Trophoblast cell (in vitro differentiated cells and primary cell): ENCODE data around the gene YPEL5.
"Not testable (repeated sequence)": the region's sequence is repeated elsewhere in the genome, so short reads cannot be mapped to it uniquely, and the experiment has no call there.

ENCODE experiments used
- DNase-seq, 2 donors: peaks; one replicate each; pipeline ENCODE4 v3.0.0-alpha.2; 2016
- H2AFZ ChIP-seq: 2 replicates; pipeline ENCODE4 v1.6.1; 2013; ENCODE audit warnings: low read length, moderate library complexity, mild to moderate bottlenecking; ENCODE audit not compliant: insufficient read depth, poor library complexity
- H2AK5ac ChIP-seq: 2 replicates; pipeline ENCODE4 v1.6.1; 2013; ENCODE audit warnings: mild to moderate bottlenecking, low read length
- H2BK120ac ChIP-seq: 2 replicates; pipeline ENCODE4 v1.6.1; 2013; ENCODE audit warnings: low read length, mild to moderate bottlenecking, moderate library complexity; ENCODE audit not compliant: insufficient read depth, poor library complexity
- H2BK12ac ChIP-seq: 2 replicates; pipeline ENCODE4 v1.6.1; 2013; ENCODE audit warnings: mild to moderate bottlenecking, low read length, moderate library complexity
- H2BK5ac ChIP-seq: 2 replicates; pipeline ENCODE4 v1.6.1; 2013; ENCODE audit warnings: low read length, low read depth, moderate library complexity, mild to moderate bottlenecking; ENCODE audit not compliant: poor library complexity
- H3K14ac ChIP-seq: 2 replicates; pipeline ENCODE4 v1.6.1; 2013; ENCODE audit warnings: mild to moderate bottlenecking, low read length
- H3K18ac ChIP-seq: 2 replicates; pipeline ENCODE4 v1.6.1; 2013; ENCODE audit warnings: mild to moderate bottlenecking, low read length
- H3K23ac ChIP-seq: 2 replicates; pipeline ENCODE4 v1.6.1; 2013; ENCODE audit warnings: low read length
- H3K27ac ChIP-seq: 2 replicates; pipeline ENCODE4 v1.5.1; 2013; ENCODE audit warnings: low read depth, mild to moderate bottlenecking, inconsistent platforms, low read length, moderate library complexity
- H3K27me3 ChIP-seq: 2 replicates; pipeline ENCODE4 v1.6.1; 2013; ENCODE audit warnings: inconsistent platforms, mild to moderate bottlenecking, low read length, moderate library complexity; ENCODE audit not compliant: insufficient read depth
- H3K36me3 ChIP-seq, 2 experiments: 1 replicate in 1 of 2; 2 replicates in 1 of 2; pipeline ENCODE4 v1.6.1; 2013; ENCODE audit warnings: low read length in 2 of 2, mild to moderate bottlenecking in 2 of 2, moderate library complexity in 1 of 2; ENCODE audit not compliant: insufficient read depth in 2 of 2, control insufficient read depth in 1 of 2
- H3K4ac ChIP-seq: 2 replicates; pipeline ENCODE4 v1.6.1; 2013; ENCODE audit warnings: low read depth, mild to moderate bottlenecking, low read length, moderate library complexity
- H3K4me1 ChIP-seq, 2 experiments: 1 replicate in 1 of 2; 2 replicates in 1 of 2; pipeline ENCODE4 v1.6.1; 2013; ENCODE audit warnings: low read length in 2 of 2, mild to moderate bottlenecking in 2 of 2, moderate library complexity in 1 of 2; ENCODE audit not compliant: insufficient read depth in 2 of 2, control insufficient read depth in 1 of 2
- H3K4me2 ChIP-seq: 2 replicates; pipeline ENCODE4 v1.6.1; 2013; ENCODE audit warnings: inconsistent platforms, mild to moderate bottlenecking, low read length, moderate library complexity
- H3K4me3 ChIP-seq: 2 replicates; pipeline ENCODE4 v1.5.1; 2013; ENCODE audit warnings: mild to moderate bottlenecking, low read depth, low read length, inconsistent platforms
- H3K79me1 ChIP-seq: one replicate; pipeline ENCODE4 v1.6.1; 2013; ENCODE audit warnings: low read length
- H3K79me2 ChIP-seq: 2 replicates; pipeline ENCODE4 v1.6.1; 2013; ENCODE audit warnings: low read length, mild to moderate bottlenecking; ENCODE audit not compliant: control insufficient read depth, insufficient read depth, poor library complexity
- H3K9ac ChIP-seq: 2 replicates; pipeline ENCODE4 v1.6.1; 2013; ENCODE audit warnings: mild to moderate bottlenecking, low read length
- H3K9me3 ChIP-seq: 2 replicates; pipeline ENCODE4 v1.6.1; 2013; ENCODE audit warnings: low read depth, mild to moderate bottlenecking, control low read depth, inconsistent platforms, low read length; ENCODE audit not compliant: insufficient read depth
- H4K12ac ChIP-seq: 2 replicates; pipeline ENCODE4 v1.6.1; 2013; ENCODE audit warnings: low read depth, mild to moderate bottlenecking, low read length, moderate library complexity
- H4K8ac ChIP-seq: 2 replicates; pipeline ENCODE4 v1.6.1; 2013; ENCODE audit warnings: low read depth, mild to moderate bottlenecking, low read length, moderate library complexity
- H4K91ac ChIP-seq: one replicate; pipeline ENCODE4 v1.6.1; 2013; ENCODE audit warnings: low read depth, mild to moderate bottlenecking, low read length, moderate library complexity
- WGBS: extraction: QIAGEN DNeasy Blood & Tissue Kit; methylation state at CpG from one replicate; pipeline ENCODE4 v1.1.7; 2013; ENCODE audit warnings: missing lambda C conversion rate; ENCODE audit not compliant: insufficient read length, insufficient coverage; ENCODE audit errors: extremely low coverage; 5-methylcytosine and 5-hydroxymethylcytosine counted together

Gene YPEL5

DNA sequence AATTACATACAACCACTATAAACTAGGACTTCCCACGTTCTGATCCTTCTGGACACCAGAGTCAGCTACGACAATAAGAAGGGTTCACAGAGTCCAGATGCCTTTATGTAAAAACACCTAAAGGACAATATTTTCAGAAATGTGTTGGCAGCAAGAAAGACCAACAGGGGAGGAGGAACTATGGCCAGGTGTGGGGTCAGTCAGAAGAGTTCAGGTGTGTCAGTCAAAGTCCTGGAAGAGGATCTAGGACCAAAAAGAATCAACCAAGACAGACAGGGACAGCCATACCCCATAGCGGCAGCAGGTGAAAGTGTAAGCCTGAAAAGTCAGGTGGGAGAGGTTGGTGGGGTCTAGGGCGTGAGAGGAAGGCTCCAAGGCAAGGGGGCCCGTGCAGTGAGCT, 38.0 kb upstream of the YPEL5 start:
- Histone ChIP-seq H3K4me2 (no peak overlapping the region), H3K4me1 (no peaks in the 10 kb centered on the region), H2AFZ (no peak overlapping the region), H3K79me2 (no peaks in the 10 kb centered on the region), H2BK120ac (no peak overlapping the region), H2BK12ac (no peak overlapping the region), H3K27me3 (no peaks in the 10 kb centered on the region), H2BK5ac (no peak overlapping the region), H3K79me1 (no peaks in the 10 kb centered on the region), H4K12ac (no peak overlapping the region), H4K91ac (no peak overlapping the region), H3K4me3 (no peak overlapping the region), H4K8ac (no peak overlapping the region), H3K4ac (no peak overlapping the region), H3K9me3 (no peaks in the 10 kb centered on the region), H3K14ac (no peak overlapping the region), H3K9ac (no peak overlapping the region), H3K23ac (no peak overlapping the region), H3K18ac (no peak overlapping the region), H3K36me3 (no peaks in the 10 kb centered on the region), H3K27ac (no peak overlapping the region), H2AK5ac (no peak overlapping the region)
- DNase-seq = no peak
- WGBS = no CpG with 5 or more reads among the region's 5 CpGs

DNA sequence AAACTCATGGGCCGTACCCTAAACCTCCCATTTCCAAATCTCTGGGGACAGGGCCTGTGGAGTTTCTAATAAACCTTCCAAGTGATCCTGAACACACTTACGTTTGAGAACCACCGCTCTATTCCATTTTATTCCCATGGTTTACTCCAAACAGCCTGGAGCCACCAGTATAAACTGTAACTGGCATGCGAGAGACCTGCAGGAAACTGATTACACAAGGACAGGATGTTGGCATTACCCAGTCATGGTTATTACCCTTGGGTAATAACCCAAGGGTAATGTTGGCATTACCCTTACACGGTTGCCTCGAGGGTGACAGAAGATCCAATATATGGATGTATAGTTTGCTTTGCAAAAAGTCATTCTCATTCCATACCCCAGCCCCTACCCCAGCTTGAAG, 37.0 kb upstream of the YPEL5 start:
- Histone ChIP-seq H2BK120ac (no peak overlapping the region), H3K27ac (no peak overlapping the region), H3K4me1 (no peaks in the 10 kb centered on the region), H3K79me2 (no peaks in the 10 kb centered on the region), H3K23ac (no peak overlapping the region), H3K36me3 (no peaks in the 10 kb centered on the region), H4K12ac (no peak overlapping the region), H4K91ac (no peak overlapping the region), H4K8ac (no peak overlapping the region), H2AK5ac (no peak overlapping the region), H2BK5ac (no peak overlapping the region), H3K27me3 (no peaks in the 10 kb centered on the region), H3K9ac (no peak overlapping the region), H3K4ac (no peak overlapping the region), H3K18ac (no peak overlapping the region), H2BK12ac (no peak overlapping the region), H3K14ac (no peak overlapping the region), H3K9me3 (no peaks in the 10 kb centered on the region), H3K79me1 (no peaks in the 10 kb centered on the region), H3K4me2 (no peak overlapping the region), H3K4me3 (no peak overlapping the region), H2AFZ (no peak overlapping the region)
- no CpG with 5 or more reads among the region's 6 CpGs for WGBS
- DNase-seq = no peak

DNA sequence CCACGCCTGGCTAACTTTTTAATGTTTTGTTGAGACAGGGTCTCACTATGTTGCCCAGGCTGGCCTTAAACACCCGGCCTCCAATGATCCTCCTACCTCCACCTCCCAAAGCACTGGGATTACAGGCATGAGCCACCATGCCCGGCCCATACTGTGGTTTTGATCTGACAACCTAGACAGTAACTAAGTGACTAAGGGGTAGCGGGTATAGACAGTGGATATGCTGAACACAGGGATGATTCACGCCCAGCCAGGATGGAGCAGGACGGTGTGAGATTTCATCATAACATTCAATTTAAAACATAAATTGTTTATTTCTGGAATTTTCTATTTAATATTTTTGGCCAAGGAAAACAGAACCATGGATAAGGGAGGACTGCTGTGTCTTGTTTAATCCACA, 36.0 kb upstream of the YPEL5 start:
- no peak overlapping the region for H3K27ac ChIP-seq
- no peaks in the 10 kb centered on the region for H3K27me3 ChIP-seq
- H3K36me3 ChIP-seq = no peaks in the 10 kb centered on the region
- no peak overlapping the region for H3K14ac ChIP-seq
- no peak overlapping the region for H4K91ac ChIP-seq
- no peak overlapping the region for H3K4me2 ChIP-seq
- no peak overlapping the region for H3K4ac ChIP-seq
- H2AFZ ChIP-seq = no peak overlapping the region
- no peak overlapping the region for H3K18ac ChIP-seq
- H3K9ac ChIP-seq = no peak overlapping the region
- H3K79me1 ChIP-seq = no peaks in the 10 kb centered on the region
- H3K23ac ChIP-seq = no peak overlapping the region
- no peak overlapping the region for H2AK5ac ChIP-seq
- H4K12ac ChIP-seq = no peak overlapping the region
- no peak overlapping the region for H2BK120ac ChIP-seq
- H3K79me2 ChIP-seq = no peaks in the 10 kb centered on the region
- H3K9me3 ChIP-seq = no peaks in the 10 kb centered on the region
- no CpG with 5 or more reads among the region's 6 CpGs for WGBS
- no peak overlapping the region for H3K4me3 ChIP-seq
- DNase-seq = no peak
- no peak overlapping the region for H4K8ac ChIP-seq
- H2BK5ac ChIP-seq = no peak overlapping the region
- no peaks in the 10 kb centered on the region for H3K4me1 ChIP-seq
- no peak overlapping the region for H2BK12ac ChIP-seq

DNA sequence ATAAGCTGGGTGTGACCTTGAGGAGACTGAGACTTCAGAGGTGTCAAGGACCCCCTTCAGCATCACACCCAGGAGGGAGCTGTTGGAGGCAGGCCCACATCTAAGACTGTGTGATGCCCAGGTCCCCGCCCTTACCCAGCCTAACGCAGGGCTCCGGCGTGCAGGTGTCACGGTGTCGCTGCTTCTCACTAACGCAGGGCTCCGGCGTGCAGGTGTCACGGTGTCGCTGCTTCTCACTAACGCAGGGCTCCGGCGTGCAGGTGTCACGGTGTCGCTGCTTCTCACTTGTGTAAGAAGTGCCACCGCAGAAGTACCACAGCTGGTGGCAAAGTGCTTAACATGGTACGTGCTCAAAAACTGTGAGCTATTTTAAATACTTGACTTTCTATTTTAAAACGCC, 35.6 kb upstream of the YPEL5 start:
- H2BK120ac ChIP-seq, H3K9me3 ChIP-seq, H2BK12ac ChIP-seq, H3K79me2 ChIP-seq, H3K36me3 ChIP-seq, H3K27ac ChIP-seq, H2AFZ ChIP-seq, H3K18ac ChIP-seq, H4K8ac ChIP-seq, H2AK5ac ChIP-seq, H2BK5ac ChIP-seq, H3K4me2 ChIP-seq, H3K27me3 ChIP-seq, H3K14ac ChIP-seq, H4K91ac ChIP-seq, H3K4me1 ChIP-seq, DNase-seq, H3K4ac ChIP-seq, H3K79me1 ChIP-seq, H3K9ac ChIP-seq, H4K12ac ChIP-seq, H3K23ac ChIP-seq, H3K4me3 ChIP-seq: not testable (repeated sequence)
- no CpG with 5 or more reads among the region's 19 CpGs for WGBS
